Neural cell (in vitro differentiated cells): Measurements from ENCODE around the gene STXBP5.

Experiments used
- EP300 ChIP-seq: fragments of 450-650 bp; conservative IDR thresholded peaks from 2 replicates; pipeline ENCODE4 v1.6.1; 2014; ENCODE audit warnings: antibody characterized with exemption, mild to moderate bottlenecking, moderate library complexity; ENCODE audit not compliant: poor library complexity, severe bottlenecking
- MXI1 ChIP-seq: fragments of 450-650 bp; conservative IDR thresholded peaks from 2 replicates; pipeline ENCODE4 v1.6.1; 2014; ENCODE audit warnings: antibody characterized with exemption, mild to moderate bottlenecking; ENCODE audit not compliant: poor library complexity, severe bottlenecking
- SMC3 ChIP-seq: fragments of 450-650 bp; conservative IDR thresholded peaks from 2 replicates; pipeline ENCODE4 v1.6.1; 2014; ENCODE audit warnings: antibody characterized with exemption, mild to moderate bottlenecking, moderate library complexity; ENCODE audit not compliant: poor library complexity
- TF ChIP-seq, protein P1 (sequence below): fragments of 450-650 bp; IDR thresholded peaks from 2 replicates; pipeline ENCODE4 v1.5.1; 2014; ENCODE audit warnings: antibody characterized with exemption, mild to moderate bottlenecking, moderate library complexity; ENCODE audit not compliant: poor library complexity, severe bottlenecking

GRCh38 chr6:147207837-147208754 is 3.9 kb downstream of the STXBP5 start:
- TF ChIP-seq, protein P1, sequence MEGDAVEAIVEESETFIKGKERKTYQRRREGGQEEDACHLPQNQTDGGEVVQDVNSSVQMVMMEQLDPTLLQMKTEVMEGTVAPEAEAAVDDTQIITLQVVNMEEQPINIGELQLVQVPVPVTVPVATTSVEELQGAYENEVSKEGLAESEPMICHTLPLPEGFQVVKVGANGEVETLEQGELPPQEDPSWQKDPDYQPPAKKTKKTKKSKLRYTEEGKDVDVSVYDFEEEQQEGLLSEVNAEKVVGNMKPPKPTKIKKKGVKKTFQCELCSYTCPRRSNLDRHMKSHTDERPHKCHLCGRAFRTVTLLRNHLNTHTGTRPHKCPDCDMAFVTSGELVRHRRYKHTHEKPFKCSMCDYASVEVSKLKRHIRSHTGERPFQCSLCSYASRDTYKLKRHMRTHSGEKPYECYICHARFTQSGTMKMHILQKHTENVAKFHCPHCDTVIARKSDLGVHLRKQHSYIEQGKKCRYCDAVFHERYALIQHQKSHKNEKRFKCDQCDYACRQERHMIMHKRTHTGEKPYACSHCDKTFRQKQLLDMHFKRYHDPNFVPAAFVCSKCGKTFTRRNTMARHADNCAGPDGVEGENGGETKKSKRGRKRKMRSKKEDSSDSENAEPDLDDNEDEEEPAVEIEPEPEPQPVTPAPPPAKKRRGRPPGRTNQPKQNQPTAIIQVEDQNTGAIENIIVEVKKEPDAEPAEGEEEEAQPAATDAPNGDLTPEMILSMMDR: no peak
- TF ChIP-seq EP300 (no peak), MXI1 (no peak), SMC3 (no peak)
